ENCODE results near the gene USHBP1.
A peak's percentile ranks its signal among the peaks of the same experiment; 100 is the strongest.

USHBP1 gene

DNA sequence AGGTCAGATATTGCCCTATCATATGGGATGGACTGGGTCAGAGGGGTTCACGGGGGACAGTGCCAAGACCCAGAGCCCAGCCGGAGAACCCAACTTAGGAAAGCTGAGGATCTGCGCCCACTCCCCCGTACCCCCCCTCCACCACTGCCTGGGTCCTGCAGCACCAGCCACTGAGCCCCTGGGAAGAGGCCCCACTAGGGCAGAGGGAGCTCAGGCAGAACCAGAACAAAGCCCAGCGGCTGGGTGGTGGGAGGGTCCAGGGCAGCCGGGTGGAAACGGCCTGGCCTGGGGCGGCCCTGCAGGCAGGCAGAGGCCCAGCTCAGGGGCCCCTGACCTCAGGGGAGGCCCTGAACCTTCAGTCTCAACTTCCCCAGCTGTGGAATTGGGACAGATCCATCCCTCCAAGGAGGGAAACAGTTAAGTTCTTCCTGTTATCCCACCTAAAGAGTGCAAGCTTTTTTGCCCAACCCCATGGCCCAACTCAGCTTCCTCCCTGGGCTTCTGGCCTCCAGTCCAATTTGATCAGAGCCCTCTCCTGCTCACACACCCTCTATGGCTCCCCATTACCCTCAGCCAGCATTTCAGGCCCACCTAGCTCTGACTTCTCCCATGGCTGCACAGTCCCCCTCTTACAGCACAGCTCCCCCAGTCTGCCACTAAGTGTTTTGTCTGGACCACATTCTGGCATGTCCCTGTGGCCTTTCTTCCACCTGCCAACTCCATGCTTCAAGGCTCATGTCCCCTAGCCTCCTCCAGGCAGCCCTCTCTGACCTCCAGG lies 21.9 kb downstream of the USHBP1 start:
- DNase-seq: no peak
- no peaks in the 10 kb centered on the region for H3K9me3 Mint-ChIP-seq
- no peak overlapping the region for H3K4me3 Mint-ChIP-seq
- peaks cover 11% of the 10 kb centered on the region for H3K4me1 Mint-ChIP-seq (ENCODE audit: low read depth)
- no peak overlapping the region for H3K27ac Mint-ChIP-seq
- peaks cover 15% of the 10 kb centered on the region for H3K27me3 Mint-ChIP-seq
- H3K36me3 Mint-ChIP-seq (ENCODE audit: low read depth): no peaks in the 10 kb centered on the region

DNA sequence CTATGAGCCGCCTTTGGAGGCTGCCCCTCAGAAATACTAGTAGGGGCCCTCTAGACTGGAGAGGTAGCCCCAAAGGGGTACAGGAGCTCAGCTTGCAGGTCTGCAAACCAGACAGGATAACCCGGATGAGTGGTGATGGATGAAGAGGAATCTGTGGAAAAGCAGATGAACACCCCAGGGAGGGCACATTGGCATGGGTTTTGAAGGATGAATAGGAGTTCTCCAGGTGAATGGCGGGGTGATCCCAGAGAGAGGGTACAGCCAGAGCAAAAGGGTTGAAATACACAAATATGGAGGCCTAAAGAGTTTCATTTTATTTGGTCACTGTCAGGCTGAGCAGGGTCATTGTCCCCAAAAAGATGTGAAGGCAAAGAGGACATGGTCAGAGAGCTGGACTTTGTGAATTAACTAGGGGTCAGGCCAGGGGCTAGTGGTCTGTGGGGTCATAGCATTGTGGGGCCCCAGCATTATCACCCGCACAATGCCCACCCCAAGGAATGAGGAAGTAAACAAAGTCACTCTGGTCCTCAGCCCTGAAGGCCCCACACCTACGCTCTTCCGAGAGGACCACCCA lies 23.6 kb downstream of the USHBP1 start:
- Mint-ChIP-seq H3K36me3 (ENCODE audit: low read depth) (no peaks in the 10 kb centered on the region), H3K27me3 (peaks cover 5% of the 10 kb centered on the region), H3K27ac (no peak overlapping the region), H3K4me1 (ENCODE audit: low read depth) (peaks cover 1% of the 10 kb centered on the region), H3K4me3 (no peak overlapping the region), H3K9me3 (no peaks in the 10 kb centered on the region)
- DNase-seq: no peak

DNA sequence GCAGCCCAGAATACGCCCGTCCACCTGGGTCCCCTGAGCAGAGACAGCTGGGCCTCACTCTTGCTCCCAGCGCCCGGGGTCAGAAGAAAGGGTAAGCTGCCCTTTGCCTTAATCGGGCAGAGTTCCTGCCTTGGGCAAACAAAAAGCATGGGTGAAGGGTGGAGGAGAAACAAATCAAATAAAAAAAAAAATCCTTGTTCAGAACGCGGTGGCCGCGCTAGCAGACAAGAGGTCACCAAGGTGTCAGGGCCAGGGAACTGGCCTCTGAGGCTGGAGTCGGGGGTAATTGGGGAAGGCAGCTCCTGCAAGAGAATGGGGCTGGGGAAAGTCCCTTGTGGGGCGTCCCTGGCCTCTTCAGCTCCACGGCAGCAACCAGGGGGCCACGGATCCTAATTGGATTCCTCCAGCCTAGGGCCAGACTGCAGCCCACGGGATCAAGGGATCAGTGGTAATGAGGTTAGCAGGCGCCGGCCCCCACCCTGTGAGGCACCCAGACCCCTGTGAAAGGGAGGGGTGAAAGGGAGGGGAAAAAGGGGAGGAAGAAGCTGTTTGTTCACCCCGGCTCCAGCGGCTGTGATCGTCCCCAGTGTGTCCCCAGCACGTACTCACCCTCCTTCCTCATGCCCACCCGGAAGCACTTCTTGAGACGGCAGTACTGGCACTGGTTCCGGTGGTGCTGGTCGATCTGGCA lies 24.3 kb downstream of the USHBP1 start:
- Mint-ChIP-seq H3K36me3 (ENCODE audit: low read depth) (no peaks in the 10 kb centered on the region), H3K4me3 (no peak overlapping the region), H3K27me3 (peaks cover 5% of the 10 kb centered on the region), H3K9me3 (no peaks in the 10 kb centered on the region), H3K27ac (no peak overlapping the region), H3K4me1 (ENCODE audit: low read depth) (peaks cover 1% of the 10 kb centered on the region)
- no peak for DNase-seq

DNA sequence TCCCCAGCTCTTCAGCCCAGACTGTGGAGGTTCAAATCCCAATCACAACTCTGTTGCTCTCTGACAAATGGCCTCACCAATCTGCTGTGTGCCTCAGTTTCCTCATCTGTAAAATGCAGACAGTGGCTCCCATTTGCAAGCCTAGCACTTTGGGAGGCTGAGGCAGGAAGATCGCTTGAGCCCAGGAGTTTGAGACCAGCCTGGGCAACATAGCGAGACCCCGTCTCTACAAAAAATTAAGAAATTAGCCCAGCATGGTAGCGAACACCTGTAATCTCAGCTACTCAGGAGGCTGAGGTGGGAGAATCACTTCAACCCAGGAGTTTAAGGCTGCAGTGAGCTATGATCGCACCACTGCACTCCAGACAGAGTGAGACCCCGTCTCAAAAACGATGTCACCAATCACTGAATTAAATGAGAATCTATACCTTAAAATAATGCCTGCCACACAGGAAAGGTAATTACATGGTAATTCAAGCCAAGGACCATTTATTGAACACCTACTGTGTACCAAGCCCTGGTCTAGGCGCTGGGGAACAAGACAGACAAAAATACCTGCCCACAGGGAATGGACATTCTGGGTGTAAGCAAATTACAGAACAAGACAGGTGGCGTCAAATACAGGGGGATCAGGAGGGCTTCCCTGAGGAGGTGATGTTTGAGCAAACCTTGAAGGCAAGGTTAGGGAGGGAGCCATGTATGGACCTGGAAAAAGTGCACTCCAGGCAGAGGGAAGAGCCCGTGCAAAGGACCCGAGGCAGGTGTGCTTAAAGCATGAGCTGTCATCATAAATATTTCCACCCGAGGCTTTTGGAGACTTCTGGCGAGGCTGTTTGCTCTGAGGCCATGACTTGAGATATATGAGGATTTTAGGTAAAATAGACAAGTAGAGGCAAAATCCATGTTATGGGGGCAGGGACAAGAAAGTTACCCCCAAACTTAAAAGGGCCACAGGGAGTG lies 26.5 kb downstream of the USHBP1 start:
- Mint-ChIP-seq H3K4me1 (ENCODE audit: low read depth) (peaks cover 13% of the 10 kb centered on the region), H3K36me3 (ENCODE audit: low read depth) (peaks cover 10% of the 10 kb centered on the region), H3K4me3 (no peak overlapping the region), H3K27ac (no peak overlapping the region), H3K9me3 (no peaks in the 10 kb centered on the region), H3K27me3 (no peaks in the 10 kb centered on the region)
- DNase-seq: no peak

DNA sequence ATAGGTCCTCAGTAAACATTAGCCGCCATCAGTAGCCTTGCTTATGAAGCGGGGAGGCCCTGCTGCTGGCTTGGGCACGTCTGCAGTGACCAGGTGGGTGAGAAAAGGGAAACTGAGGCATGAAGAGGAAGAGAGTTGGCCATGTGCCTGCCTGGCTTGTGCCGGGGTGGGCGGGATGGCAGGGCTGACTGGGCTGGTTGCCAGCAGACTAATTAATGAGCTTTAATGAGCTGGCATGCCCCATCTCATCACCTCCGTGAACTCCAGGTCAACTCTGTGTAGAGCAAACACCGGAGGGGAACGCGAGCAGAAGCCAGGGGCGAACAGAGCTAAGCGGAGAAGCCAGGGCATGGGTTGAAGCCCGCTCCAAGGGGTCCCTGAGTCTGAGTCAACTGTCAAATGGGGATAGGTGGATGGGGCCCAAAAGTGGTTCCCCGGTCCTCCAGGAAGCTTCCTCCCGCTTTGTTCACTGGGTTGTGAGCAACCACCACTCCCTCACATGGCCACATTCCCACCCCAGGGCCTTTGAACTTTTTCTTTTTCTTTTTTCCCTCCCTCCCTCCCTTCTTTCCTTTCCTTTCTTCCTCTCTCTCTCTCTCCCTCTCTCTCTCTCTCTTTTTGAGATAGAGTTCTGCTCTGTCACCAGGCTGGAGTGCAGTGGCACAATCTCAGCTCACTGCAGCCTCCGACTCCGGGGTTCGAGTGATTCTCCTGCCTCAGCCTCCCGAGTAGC lies 27.6 kb downstream of the USHBP1 start:
- Mint-ChIP-seq H3K4me1 (ENCODE audit: low read depth) (peaks cover 15% of the 10 kb centered on the region), H3K9me3 (no peaks in the 10 kb centered on the region), H3K27me3 (no peaks in the 10 kb centered on the region), H3K36me3 (ENCODE audit: low read depth) (peaks cover 17% of the 10 kb centered on the region), H3K4me3 (peak overlapping the region; percentile 23), H3K27ac (no peak overlapping the region)
- DNase-seq: no peak

DNA sequence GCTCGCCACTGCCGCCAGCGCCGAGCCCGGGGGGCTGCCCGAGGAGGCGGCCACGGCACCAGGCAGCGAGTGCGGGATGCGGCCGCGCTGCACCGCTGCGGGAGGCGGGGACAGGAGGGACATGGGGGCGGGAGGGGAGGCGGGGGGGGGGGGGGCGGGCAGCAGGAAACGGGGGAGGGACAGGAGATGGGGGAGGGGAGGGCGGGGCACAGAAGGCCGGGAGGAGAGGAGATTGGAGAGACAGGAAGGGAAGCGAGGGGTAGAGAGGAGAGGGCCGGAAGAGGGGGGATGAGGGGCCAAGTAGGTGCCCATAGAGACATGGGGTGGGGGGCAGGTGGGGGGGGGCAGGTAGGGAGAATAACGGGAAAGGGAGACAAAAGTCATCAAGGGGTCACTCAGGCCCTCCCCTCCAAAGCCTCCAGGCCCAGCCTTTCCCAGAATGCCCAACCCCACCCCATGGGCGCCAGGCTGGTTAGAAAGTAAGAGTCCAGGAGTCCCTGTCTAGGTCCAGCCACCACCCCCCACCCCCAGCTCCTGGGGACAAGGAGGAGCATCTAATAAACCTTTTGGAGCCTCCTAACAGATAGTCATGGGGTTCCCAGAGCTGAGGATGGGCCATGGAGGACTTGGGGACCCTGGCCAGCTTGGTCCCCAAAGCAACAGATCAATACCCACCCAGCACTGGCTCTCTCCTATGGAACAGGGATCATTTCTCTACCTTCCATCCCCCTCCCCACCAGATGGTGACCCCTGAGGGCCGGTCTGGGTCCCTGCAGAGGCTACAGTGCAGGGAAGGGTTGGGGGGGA lies 28.4 kb downstream of the USHBP1 start:
- Mint-ChIP-seq H3K27me3 (no peaks in the 10 kb centered on the region), H3K27ac (no peak overlapping the region), H3K4me1 (ENCODE audit: low read depth) (peaks cover 15% of the 10 kb centered on the region), H3K9me3 (no peaks in the 10 kb centered on the region), H3K36me3 (ENCODE audit: low read depth) (peaks cover 24% of the 10 kb centered on the region), H3K4me3 (peak overlapping the region; percentile 85)
- no peak for DNase-seq

DNA sequence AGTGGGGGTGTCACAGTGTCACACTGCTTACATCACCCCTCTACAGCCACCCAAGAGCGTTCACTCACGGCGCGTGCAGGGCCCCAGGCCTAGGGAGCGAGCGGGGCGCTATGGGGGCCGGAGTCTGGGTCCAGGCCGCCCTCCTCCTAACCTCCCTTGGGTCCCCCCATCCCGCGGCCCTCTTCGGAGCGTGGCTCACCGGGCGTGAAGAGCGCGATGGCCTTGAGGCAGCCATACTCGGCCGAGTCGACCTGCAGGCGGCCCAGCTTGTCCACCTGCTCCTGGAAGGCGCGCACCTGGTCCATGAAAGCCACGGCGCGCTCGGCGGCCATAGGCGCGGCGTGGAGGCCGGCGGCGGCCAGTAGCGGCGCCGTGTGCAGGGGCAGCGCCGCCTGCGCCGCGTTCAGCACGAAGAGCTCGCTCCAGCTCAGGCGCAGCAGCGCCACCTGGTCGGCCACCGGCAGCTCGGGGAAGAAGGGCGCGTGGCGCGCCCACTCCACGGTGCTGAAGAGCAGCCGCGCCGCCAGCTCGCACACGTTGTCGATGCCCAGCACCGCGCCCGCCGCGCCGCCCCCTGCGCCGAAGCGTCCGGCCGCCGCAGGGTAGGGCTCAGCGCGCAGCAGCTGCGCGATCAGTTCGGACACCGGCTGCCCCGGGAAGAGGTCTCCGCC lies 29.1 kb downstream of the USHBP1 start:
- Mint-ChIP-seq H3K27ac (peak overlapping the region; percentile 87), H3K36me3 (ENCODE audit: low read depth) (peaks cover 30% of the 10 kb centered on the region), H3K4me3 (peak overlapping the region; percentile 85), H3K27me3 (no peaks in the 10 kb centered on the region), H3K4me1 (ENCODE audit: low read depth) (peaks cover 15% of the 10 kb centered on the region), H3K9me3 (no peaks in the 10 kb centered on the region)
- DNase-seq: peak; percentile 83

DNA sequence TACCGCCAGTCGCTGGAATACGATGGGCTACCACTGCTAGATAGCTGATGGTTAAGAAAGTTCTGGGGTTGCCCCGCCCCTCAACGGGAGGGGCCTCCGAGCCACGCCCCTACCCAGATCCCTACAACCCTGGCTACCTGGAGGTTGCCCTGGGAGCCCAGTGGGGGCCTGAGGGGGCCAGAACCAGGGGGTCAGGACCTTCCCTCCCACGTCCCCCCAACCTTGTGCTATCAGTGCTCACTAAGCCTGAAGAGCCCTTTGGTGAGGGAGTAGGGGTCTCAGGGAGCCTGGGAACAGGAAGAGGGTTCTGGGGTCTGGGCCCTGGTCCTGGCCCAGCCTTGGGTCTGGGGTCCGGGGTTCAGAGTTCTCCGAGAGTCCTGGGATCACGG lies 29.6 kb downstream of the USHBP1 start:
- H3K4me3 Mint-ChIP-seq: peak overlapping the region; percentile 85
- peak; percentile 85 for DNase-seq
- H3K4me1 Mint-ChIP-seq (ENCODE audit: low read depth): peaks cover 15% of the 10 kb centered on the region
- H3K27ac Mint-ChIP-seq: peak overlapping the region; percentile 87
- H3K36me3 Mint-ChIP-seq (ENCODE audit: low read depth): peaks cover 30% of the 10 kb centered on the region
- H3K27me3 Mint-ChIP-seq: no peaks in the 10 kb centered on the region
- no peaks in the 10 kb centered on the region for H3K9me3 Mint-ChIP-seq

DNA sequence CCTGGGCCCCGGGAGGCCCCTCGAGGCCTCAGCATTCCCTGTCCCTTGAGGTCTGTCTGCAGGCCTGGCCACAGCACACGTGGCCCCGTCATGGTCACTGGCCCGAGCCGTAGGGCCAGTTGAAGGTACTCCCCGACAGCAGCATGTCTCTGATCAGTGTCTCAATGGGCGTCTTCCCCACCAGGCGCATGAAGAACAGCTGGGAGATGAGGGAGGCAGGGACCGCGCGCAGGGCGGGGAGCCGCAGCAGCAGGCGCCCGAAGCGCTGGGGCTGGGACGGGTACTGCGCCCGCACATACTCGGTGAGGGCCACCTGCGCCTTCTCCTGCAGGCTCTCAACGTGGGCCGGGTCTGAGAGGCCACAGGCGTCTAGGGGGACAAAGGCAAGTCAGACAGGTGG lies 32.3 kb downstream of the USHBP1 start:
- no peak overlapping the region for H3K4me3 Mint-ChIP-seq
- no peak overlapping the region for H3K27ac Mint-ChIP-seq

DNA sequence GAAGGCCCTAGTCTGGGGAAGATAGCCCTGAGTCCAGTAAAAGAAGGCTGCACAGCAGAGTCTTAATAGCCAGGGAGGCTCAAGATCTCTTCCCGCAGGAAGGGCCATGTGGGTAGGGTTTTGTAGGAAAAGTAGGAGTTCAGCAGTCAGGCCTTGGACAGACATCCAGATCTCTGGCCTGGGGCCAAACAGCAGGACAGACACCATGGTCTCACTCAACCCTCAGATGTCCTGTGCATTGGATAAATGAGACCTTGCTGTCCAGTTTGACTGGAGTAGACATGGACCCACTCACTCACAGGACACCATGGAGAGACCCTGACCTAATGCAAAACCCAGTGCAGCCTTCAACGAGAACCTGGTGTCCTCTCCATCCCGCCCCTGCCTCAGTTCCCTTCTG lies 34.7 kb downstream of the USHBP1 start:
- peaks cover 32% of the 10 kb centered on the region for H3K36me3 Mint-ChIP-seq (ENCODE audit: low read depth)
- H3K4me3 Mint-ChIP-seq: no peak overlapping the region
- peaks cover 25% of the 10 kb centered on the region for H3K4me1 Mint-ChIP-seq (ENCODE audit: low read depth)
- no peaks in the 10 kb centered on the region for H3K9me3 Mint-ChIP-seq
- no peak for DNase-seq
- H3K27ac Mint-ChIP-seq: no peak overlapping the region
- H3K27me3 Mint-ChIP-seq: no peaks in the 10 kb centered on the region

More for the DNA sequence above, 32.3 kb downstream of the USHBP1 start:
- Mint-ChIP-seq H3K9me3 (no peaks in the 10 kb centered on the region), H3K27me3 (no peaks in the 10 kb centered on the region), H3K4me1 (ENCODE audit: low read depth) (peaks cover 17% of the 10 kb centered on the region), H3K36me3 (ENCODE audit: low read depth) (peaks cover 32% of the 10 kb centered on the region)
- no peak for DNase-seq

DNA sequence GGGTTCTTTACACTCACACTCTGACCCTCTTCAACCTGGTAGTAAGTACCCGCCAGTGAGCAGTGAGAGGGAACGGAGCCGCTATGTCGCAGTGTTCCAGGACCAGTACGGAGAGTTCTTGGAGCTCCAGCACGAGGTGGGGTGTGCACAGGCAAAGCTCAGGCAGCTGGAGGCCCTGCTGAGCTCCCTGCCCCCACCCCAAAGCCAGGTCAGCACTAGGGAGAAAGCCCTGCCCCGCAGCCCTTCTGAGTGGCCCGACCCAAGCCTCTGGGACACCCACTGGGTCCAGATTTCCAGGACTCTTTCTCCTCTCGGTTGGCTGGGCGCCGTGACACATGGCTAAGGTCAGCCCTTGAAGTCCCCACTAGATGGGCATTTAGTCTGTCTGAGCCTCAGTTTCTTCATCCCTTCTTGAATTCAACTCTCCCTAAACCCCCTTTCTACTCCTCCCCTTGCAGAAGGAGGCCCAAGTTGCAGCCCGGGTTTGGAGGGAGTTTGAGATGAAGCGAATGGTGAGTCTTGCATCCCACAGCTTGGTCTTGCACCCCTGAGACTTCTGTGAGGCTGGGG lies 36.7 kb downstream of the USHBP1 start:
- H3K4me3 Mint-ChIP-seq: no peak overlapping the region
- peaks cover 11% of the 10 kb centered on the region for H3K4me1 Mint-ChIP-seq (ENCODE audit: low read depth)
- no peak overlapping the region for H3K27ac Mint-ChIP-seq
- DNase-seq: no peak
- H3K36me3 Mint-ChIP-seq (ENCODE audit: low read depth): peaks cover 22% of the 10 kb centered on the region
- no peaks in the 10 kb centered on the region for H3K9me3 Mint-ChIP-seq
- H3K27me3 Mint-ChIP-seq: no peaks in the 10 kb centered on the region

DNA sequence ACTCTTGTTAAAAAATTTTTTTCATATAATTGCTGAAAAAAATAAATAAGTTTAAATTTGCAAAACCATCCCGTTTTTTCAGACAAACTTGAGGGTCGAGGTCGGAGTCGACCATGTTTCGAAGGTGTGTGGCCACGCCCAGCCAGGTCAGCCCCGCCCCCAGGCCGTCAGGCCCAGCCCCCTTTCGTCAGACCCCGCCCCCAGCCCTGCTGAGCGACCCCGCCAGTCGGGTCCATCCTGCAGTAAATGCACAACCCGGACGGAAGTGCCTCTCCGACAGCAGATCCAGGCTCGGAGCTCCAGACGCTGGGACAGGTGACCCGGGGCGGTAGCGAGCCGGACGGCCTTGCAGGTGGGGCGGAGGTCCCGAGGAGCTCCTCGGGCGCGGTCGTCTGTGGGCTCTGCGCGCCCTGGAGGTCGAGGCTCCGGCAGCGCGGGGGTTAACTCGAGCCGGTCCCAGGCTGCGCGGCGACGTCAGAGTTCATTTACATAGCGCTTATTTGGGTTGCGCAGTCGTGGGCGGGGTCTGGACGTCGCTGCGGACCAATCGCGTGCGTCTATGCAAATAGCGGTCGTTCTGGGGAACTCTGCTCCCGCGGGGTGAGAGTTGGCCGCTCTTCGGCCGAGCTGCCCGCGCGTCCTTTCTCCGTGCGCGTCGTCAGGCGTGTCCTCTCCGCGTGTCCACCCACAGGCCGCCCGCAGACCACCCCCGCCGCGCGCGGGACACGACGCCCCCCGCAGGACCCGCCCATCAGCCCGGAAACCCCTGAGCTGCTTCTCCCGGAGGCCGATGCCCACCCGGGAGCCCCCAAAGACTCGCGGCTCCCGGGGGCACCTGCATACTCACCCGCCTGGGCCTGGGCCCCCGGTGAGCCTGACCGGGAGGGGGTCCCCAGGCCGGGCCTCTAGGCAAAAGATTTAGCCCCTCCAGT lies 38.3 kb downstream of the USHBP1 start, which contains the start of gene OCEL1:
OCEL1 (plus strand) TSS at position 225 of the 932 bp plus-strand sequence; CDS start at position 247, 22 bp downstream.
- H3K4me1 Mint-ChIP-seq (ENCODE audit: low read depth): peaks cover 10% of the 10 kb centered on the region
- H3K9me3 Mint-ChIP-seq: no peaks in the 10 kb centered on the region
- H3K36me3 Mint-ChIP-seq (ENCODE audit: low read depth): peaks cover 9% of the 10 kb centered on the region
- H3K27ac Mint-ChIP-seq: peak within 1 kb of the TSS; percentile 97
- peak; percentile 97 for DNase-seq
- H3K4me3 Mint-ChIP-seq: peak within 1 kb of the TSS; percentile 87
- no peaks in the 10 kb centered on the region for H3K27me3 Mint-ChIP-seq
